ENCODE results near the gene TMEM63A.

Gene TMEM63A

DNA sequence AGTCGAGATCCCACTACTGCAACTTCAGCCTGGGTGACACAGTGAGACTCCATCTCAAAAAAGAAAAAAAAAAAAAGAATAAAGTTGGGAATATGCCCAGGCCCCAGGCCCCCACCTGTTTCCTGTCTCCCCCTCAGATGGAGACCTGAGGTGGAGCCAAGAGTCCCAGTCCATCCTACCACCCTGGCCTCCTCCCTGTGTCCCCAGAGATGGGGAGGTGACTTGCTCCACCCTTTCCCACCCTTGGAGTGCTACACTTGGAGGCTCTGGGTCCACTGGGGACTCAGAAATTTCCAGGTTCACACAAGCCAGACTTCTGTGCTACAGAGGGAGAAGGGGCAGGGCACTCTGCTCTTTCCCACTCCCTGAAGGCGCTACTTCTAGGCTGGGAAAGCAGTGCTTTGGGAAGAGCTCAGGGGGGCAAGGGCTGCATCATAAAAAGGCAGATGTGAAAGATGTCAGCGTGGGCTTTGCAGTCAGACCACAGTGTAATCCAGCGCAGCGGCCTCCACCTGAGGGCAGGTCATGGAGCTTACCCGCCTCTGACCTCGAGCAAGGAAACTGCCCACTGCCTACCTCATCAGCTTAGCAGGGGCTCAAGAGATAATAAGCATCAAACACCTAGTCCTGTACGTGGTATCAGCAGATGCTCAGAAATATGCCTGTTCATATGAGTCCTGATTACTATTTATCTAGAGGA, 13.4 kb downstream of the TMEM63A start:
- in situ Hi-C loops (cut with MboI; ENCODE audit: low sequenced_read_pairs) = no loop called here

GRCh38 chr1:225866981-225867380, 15.2 kb downstream of the TMEM63A start:
- in situ Hi-C loops (cut with MboI; ENCODE audit: low sequenced_read_pairs) = no loop called here

DNA sequence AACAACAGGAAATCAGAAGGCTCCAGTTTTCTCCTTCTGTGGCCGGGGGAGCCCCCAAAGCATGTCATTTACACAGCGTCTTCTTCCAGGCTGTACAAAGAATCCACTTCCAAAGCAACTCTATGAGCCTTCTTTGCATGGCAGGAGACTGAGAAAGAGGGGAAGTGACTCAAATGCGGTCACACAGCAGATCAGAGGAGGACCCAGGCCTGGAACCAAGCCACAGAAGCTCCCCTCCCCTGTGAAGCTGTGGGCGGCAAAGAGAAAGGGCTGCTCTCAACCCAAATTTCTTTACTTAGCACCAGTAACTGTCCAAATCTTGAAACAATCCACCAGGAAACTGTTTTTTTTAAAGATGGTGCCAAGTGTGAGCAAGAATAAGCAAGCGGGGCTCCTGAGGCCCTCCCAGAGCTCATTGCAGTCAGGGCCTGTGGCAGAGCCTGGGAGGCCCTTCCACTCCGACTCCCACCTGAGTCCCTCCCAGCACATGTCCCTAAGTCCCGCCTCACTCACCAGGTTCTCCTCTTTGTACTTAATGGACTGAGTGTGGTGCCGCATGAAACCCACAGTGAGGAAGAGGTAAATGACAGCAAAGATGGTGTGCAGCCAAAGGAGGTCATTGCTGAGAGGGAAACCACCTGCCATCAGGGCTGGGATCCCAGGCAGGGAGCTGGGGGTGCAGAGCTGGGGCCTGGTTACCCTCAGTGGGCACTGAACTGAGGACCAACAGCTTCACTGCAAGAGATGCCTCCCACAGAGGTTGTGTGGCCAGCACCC, 15.9 kb downstream of the TMEM63A start:
- in situ Hi-C loops (cut with MboI; ENCODE audit: low sequenced_read_pairs) = no loop called here

DNA sequence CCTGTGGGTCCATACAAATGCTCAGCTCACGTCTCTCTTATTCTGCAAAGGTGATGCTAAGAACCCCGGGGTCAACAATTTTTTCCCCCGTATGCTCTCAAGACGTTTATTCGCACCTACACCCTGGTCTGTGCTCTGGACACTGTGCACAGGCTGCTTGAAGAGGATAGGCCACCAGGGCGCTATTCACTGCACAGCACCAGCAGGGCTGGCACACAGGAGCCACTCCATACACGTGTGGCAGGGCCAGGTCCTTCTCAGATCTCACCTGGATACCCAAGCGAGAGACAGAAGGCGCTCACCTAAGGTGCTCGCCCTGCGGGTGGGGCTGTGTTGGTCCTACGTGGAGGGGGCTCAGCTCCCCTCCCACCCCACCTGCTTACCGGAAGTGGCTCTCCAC, 16.7 kb downstream of the TMEM63A start:
- in situ Hi-C loops (cut with MboI; ENCODE audit: low sequenced_read_pairs) = no loop called here

DNA sequence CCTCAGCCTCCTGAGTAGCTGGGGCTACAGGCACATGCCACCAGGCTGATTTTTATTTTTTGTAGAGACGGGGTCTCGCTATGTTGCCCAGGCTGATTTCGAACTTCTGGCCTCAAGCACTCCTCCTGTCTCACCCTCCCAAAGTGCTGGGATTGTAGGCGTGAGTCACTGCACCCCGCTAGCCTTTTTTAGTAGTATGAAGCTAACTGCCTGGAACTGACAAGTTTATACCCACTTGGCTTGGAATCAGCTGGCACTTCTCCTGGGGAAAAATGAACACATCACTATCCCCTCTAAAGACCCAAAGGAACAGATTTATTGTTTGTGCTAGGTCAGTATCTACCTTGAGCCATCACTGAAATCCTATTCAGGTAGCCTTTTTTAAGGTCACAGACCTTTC, 19.0 kb downstream of the TMEM63A start:
- in situ Hi-C loops (cut with MboI; ENCODE audit: low sequenced_read_pairs) = no loop called here

DNA sequence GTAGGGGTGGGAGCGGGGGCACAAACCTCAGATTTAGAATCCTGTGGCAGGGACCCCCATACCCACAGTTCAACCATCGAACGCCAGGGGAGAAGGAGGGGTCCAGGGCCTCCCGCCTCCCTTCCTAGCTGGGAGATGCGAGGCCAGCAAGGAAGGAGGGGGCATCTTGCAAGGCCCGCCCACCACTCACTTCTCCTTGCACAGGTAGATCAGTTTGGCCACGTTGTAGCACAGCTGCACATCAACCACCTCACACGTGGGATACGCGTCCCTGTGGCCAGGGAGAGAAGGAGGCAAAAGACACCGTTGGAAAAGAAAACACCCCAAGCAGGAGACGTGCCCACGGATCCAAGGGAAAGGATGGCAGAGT, 19.6 kb downstream of the TMEM63A start:
- in situ Hi-C loops (cut with MboI; ENCODE audit: low sequenced_read_pairs) = no loop called here

GRCh38 chr1:225861834-225862580, 20.2 kb downstream of the TMEM63A start:
- in situ Hi-C loops (cut with MboI; ENCODE audit: low sequenced_read_pairs) = no loop called here

- in situ Hi-C loops (cut with MboI; ENCODE audit: low sequenced_read_pairs) = no loop called here
Observed at GRCh38 chr1:225860876-225861441, 21.2 kb downstream of the TMEM63A start.

DNA sequence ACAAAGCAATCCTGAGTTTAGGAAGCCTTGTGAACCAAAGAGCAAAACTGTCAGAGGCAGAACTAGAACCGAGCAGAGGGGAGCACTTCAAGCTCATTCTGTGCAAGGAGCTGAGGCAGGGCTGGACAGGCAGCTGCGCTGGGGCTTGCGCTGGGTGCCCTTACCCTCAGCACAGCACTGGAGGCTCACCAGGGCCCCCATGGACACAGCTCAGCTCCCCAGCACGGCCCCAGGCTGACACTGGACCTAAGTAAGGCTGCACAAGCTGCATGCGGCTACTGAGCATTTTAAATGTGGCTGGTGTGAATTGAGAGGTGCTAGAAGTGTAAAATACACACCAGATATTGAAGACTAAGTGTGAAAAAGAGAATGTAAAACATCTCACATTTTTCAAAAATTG, 22.1 kb downstream of the TMEM63A start:
- in situ Hi-C loops (cut with MboI; ENCODE audit: low sequenced_read_pairs) = no loop called here

- in situ Hi-C loops (cut with MboI; ENCODE audit: low sequenced_read_pairs) = no loop called here
Observed at GRCh38 chr1:225859151-225859550, 23.0 kb downstream of the TMEM63A start.

GRCh38 chr1:225857256-225857655, 24.9 kb downstream of the TMEM63A start:
- in situ Hi-C loops (cut with MboI; ENCODE audit: low sequenced_read_pairs) = no loop called here

DNA sequence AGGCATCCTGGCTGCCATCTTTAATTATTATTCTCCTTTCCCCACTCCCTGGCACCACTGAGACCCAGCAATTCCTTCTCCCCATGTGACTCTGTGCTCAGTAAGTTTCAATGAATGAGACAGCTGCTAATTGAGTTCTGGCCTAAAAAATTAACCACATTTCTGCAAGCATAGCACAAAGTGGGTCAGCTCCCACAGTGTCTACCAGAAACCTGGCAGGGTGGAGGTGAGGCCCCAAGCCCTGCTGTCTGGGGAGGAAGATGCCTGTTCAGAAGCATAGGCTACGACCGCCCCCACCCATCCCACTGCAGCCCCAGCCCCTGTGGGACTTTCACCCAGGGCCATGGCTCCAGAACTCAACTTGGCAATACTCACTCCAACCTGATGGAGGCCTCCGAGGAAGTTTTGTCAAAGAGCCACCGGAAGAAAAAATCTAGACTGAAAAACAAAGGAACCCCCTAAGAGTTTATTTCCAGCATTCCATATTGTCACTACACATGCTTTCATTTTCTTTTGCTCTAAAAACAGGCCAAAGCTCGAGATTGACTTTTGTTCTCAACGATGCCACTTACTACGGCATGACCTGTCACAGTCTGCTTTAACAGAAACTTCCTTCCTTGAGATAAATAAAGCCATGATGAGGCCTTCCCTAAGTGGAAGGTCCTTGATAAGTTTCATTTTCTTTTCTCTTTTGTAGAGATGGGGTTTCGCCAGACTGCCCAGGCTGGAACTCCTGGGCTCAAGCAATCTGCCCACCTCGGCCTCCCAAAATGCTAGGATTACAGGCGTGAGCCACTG, 26.5 kb downstream of the TMEM63A start:
- in situ Hi-C loops (cut with MboI; ENCODE audit: low sequenced_read_pairs) = no loop called here

DNA sequence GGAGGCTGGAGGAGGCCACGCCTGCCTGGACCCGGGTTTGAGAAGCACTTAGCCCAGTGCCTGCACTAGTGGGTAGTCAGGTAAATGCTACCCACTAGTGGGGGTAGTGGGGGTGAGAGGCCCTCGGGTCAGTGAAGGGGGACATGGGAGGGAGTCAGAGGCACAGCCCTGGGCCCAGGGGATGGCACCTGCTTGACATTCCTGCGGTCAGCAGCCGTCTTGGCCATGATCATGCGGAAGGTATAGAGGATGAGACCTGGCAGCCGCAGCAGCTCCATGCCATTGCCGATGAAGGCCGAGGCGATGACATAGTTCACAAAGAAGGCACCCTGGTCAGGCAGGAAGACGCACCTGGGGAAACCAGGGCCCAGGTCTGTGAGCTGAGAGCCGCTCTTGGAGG, 28.7 kb downstream of the TMEM63A start:
- in situ Hi-C loops (cut with MboI; ENCODE audit: low sequenced_read_pairs) = no loop called here

- in situ Hi-C loops (cut with MboI; ENCODE audit: low sequenced_read_pairs) = no loop called here
Observed at GRCh38 chr1:225852413-225853124, 29.6 kb downstream of the TMEM63A start.

GRCh38 chr1:225851805-225852204, 30.4 kb downstream of the TMEM63A start:
- in situ Hi-C loops (cut with MboI; ENCODE audit: low sequenced_read_pairs) = no loop called here

DNA sequence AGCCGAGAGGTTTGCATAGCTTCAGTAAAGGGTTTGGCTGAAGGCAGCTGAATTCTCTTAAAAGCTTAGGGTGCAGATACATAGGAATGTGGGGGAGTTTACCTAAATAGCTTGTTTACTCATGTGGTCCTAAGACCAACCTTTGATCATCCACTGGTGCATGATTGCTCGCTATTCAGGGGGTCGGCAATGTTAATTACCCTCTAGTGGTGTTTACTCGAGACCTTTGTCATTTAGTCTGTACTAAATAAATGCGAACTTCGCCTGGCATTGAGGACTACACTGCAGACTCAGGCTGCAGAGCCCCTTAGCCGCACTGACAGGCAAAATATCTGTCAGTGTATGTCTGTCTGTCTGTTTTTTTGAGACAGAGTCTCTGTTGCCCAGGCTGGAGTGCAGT, 31.8 kb downstream of the TMEM63A start:
- in situ Hi-C loops (cut with MboI; ENCODE audit: low sequenced_read_pairs) = no loop called here

DNA sequence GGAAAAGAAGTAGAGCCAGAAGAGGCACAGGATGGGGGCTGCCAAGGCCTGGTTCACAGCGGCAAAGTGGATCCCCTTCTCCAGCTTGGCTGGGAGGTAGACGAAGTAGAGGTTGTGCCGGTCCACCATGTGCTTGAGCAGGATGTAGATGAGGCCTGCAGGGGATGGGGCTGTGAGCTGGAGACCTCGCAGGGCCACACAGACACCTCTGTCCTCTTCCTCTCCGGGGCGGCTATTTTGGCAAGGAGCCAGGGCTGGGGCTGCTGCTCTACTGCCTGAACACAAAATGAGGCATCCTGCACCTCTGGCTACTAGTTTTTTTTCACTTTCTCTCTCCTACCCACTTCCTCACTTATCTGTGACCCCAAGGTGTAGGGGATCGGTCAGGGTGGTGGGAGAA, 32.3 kb downstream of the TMEM63A start:
- in situ Hi-C loops (cut with MboI; ENCODE audit: low sequenced_read_pairs) = no loop called here

DNA sequence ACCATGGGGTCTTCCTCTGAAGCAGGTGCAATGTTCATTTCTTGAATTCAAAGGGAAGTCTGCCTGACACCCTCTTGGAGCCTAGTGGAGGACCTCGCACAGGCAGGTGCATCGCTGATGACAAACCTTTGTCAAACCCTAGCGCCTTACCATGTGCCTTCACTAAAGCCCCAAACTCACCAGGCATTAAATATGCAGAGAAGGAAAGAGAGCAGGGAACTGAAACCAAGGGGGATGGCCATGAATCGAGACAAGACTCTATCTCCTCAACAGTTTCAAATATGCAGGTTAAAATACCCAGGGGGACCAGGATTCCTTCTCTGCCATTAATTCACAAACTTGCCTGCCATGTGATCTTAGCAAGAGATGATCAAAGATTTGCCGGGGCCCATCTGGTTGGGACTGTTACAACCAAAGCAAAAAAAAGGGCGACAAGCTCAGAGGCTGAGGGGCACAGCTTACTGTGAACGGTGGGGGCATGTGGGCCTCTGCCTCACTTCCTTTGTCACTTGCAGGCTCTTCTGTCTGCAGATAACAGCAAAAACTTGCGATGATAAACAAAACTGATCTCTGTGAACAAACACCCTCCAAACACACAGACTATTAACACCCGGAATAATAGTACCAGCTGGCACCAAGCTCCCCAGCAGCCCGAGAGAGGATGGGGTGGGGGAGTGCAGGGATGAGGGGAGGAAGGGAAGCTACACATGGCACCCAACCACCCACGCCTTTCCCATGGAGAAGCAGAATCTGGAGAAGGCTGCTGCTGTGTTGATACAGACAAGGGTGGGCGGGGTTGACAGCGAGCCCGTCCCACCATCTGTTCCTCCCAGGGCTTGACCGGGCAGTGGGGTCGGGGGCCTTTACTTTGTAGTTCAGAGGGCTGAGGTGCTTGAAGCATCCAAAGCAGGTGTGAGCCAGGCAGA, 33.9 kb downstream of the TMEM63A start:
- in situ Hi-C loops (cut with MboI; ENCODE audit: low sequenced_read_pairs) = no loop called here

- in situ Hi-C loops (cut with MboI; ENCODE audit: low sequenced_read_pairs) = no loop called here
Observed at GRCh38 chr1:225847610-225848009, 34.6 kb downstream of the TMEM63A start.

All from HL-60/S4 (cell line).